Measurements from ENCODE around the gene KCNC1.

The KCNC1 gene

GRCh38 chr11:17736930-17737817, 2.6 kb downstream of the KCNC1 start:
- no peak for DNase-seq (ENCODE audit: low read depth)

- no peak for DNase-seq (ENCODE audit: low read depth)
Observed at GRCh38 chr11:17738151-17738973, 3.8 kb downstream of the KCNC1 start.

GRCh38 chr11:17739945-17740338, 5.4 kb downstream of the KCNC1 start:
- DNase-seq (ENCODE audit: low read depth), result no peak

- DNase-seq (ENCODE audit: low read depth), result no peak
Observed at GRCh38 chr11:17740649-17741235, 6.2 kb downstream of the KCNC1 start.

- DNase-seq (ENCODE audit: low read depth), result no peak
Observed at GRCh38 chr11:17741487-17741886, 6.9 kb downstream of the KCNC1 start.

GRCh38 chr11:17742019-17742418, 7.4 kb downstream of the KCNC1 start:
- no peak for DNase-seq (ENCODE audit: low read depth)

GRCh38 chr11:17743026-17743807, 8.6 kb downstream of the KCNC1 start:
- DNase-seq (ENCODE audit: low read depth), result no peak

GRCh38 chr11:17743808-17744119, 9.2 kb downstream of the KCNC1 start:
- DNase-seq (ENCODE audit: low read depth), result no peak

GRCh38 chr11:17744151-17744940, 9.8 kb downstream of the KCNC1 start:
- no peak for DNase-seq (ENCODE audit: low read depth)

- DNase-seq (ENCODE audit: low read depth), result no peak
Observed at GRCh38 chr11:17745023-17745772, 10.6 kb downstream of the KCNC1 start.

- DNase-seq (ENCODE audit: low read depth), result no peak
Observed at GRCh38 chr11:17746096-17746495, 11.5 kb downstream of the KCNC1 start.

GRCh38 chr11:17747131-17747955, 12.8 kb downstream of the KCNC1 start:
- no peak for DNase-seq (ENCODE audit: low read depth)

- no peak for DNase-seq (ENCODE audit: low read depth)
Observed at GRCh38 chr11:17748044-17748443, 13.5 kb downstream of the KCNC1 start.

- DNase-seq (ENCODE audit: low read depth), result no peak
Observed at GRCh38 chr11:17748761-17749721, 14.5 kb downstream of the KCNC1 start.

- DNase-seq (ENCODE audit: low read depth), result no peak
Observed at GRCh38 chr11:17750013-17750800, 15.6 kb downstream of the KCNC1 start.

GRCh38 chr11:17750801-17751165, 16.2 kb downstream of the KCNC1 start:
- DNase-seq (ENCODE audit: low read depth), result no peak

- DNase-seq (ENCODE audit: low read depth), result no peak
Observed at GRCh38 chr11:17751558-17751957, 17.0 kb downstream of the KCNC1 start.

- DNase-seq (ENCODE audit: low read depth), result no peak
Observed at GRCh38 chr11:17752144-17752543, 17.6 kb downstream of the KCNC1 start.

Data from stimulated activated CD8-positive, alpha-beta memory T cell treated with anti-CD3 and anti-CD28 coated beads, Interleukin-15, amount 100 ng/mL, for 1 hour (primary cell).